ENCODE data around the gene CDK10. TPM values are rescaled to one million over a fixed set of nuclear protein-coding genes. Genes with fewer than 3 reads are reported as not detected.

The CDK10 gene
- total RNA-seq, 2 experiments from 2014 or later, result 80.5 to 94.2 TPM

- H3K36me3 Mint-ChIP-seq, result peaks cover 12% of the 10 kb centered on the region
- no peak for ATAC-seq
- no peak overlapping the region for H3K27ac Mint-ChIP-seq
- CTCF ChIA-PET, result interaction anchor here (1.2 to 4.1 kb wide), 3 partner anchors 10 to 77 kb away, joined by 3 to 23 read pairs (median 4); no protein-coding TSS in a partner anchor
- peaks cover 35% of the 10 kb centered on the region for H3K4me1 Mint-ChIP-seq
- no peaks in the 10 kb centered on the region for H3K27me3 Mint-ChIP-seq
- H3K4me3 Mint-ChIP-seq, result no peak overlapping the region
- no peak for DNase-seq
- no peaks in the 10 kb centered on the region for H3K9me3 Mint-ChIP-seq (ENCODE audit: low read depth)
Observed at GRCh38 chr16:89716493-89716892, 30.0 kb downstream of the CDK10 start.

- no peaks in the 10 kb centered on the region for H3K27me3 Mint-ChIP-seq
- H3K4me1 Mint-ChIP-seq, result peaks cover 35% of the 10 kb centered on the region
- H3K36me3 Mint-ChIP-seq, result peaks cover 12% of the 10 kb centered on the region
- no peak overlapping the region for H3K27ac Mint-ChIP-seq
- no peaks in the 10 kb centered on the region for H3K9me3 Mint-ChIP-seq (ENCODE audit: low read depth)
- no peak overlapping the region for H3K4me3 Mint-ChIP-seq
- DNase-seq, result no peak
- ATAC-seq, result no peak
- CTCF ChIA-PET, result interaction anchor here (1.2 to 4.1 kb wide), 3 partner anchors 10 to 17 kb away, joined by 4 to 23 read pairs (median 6); no protein-coding TSS in a partner anchor
Observed at GRCh38 chr16:89716916-89717687, 30.6 kb downstream of the CDK10 start.

GRCh38 chr16:89717688-89718505 is 31.4 kb downstream of the CDK10 start:
- no peak for ATAC-seq
- no peak for DNase-seq
- Mint-ChIP-seq H3K4me1 (peaks cover 35% of the 10 kb centered on the region), H3K27ac (peak overlapping the region; percentile 24), H3K27me3 (no peaks in the 10 kb centered on the region), H3K4me3 (no peak overlapping the region), H3K9me3 (ENCODE audit: low read depth) (no peaks in the 10 kb centered on the region), H3K36me3 (peaks cover 17% of the 10 kb centered on the region)
- CTCF ChIA-PET, result interaction anchor here (1.0 to 4.1 kb wide), 3 partner anchors 11 to 44 kb away, joined by 4 to 23 read pairs (median 6); no protein-coding TSS in a partner anchor

- ATAC-seq, result no peak
- no peaks in the 10 kb centered on the region for H3K27me3 Mint-ChIP-seq
- CTCF ChIA-PET, result interaction anchor here (1.3 to 2.1 kb wide), 3 partner anchors 15 to 251 kb away, joined by 3 to 11 read pairs (median 5); no protein-coding TSS in a partner anchor
- H3K4me1 Mint-ChIP-seq, result peaks cover 46% of the 10 kb centered on the region
- peak; percentile 55 for DNase-seq
- peak overlapping the region; percentile 76 for H3K27ac Mint-ChIP-seq
- H3K4me3 Mint-ChIP-seq, result peak overlapping the region; percentile 73
- H3K9me3 Mint-ChIP-seq (ENCODE audit: low read depth), result no peaks in the 10 kb centered on the region
- peaks cover 23% of the 10 kb centered on the region for H3K36me3 Mint-ChIP-seq
Observed at GRCh38 chr16:89720551-89720812, 34.0 kb downstream of the CDK10 start.

- Mint-ChIP-seq H3K36me3 (peaks cover 23% of the 10 kb centered on the region), H3K4me1 (peaks cover 46% of the 10 kb centered on the region), H3K27ac (peak within 1 kb of the TSS; percentile 99), H3K9me3 (ENCODE audit: low read depth) (no peaks in the 10 kb centered on the region), H3K4me3 (peak within 1 kb of the TSS; percentile 86), H3K27me3 (no peaks in the 10 kb centered on the region)
- CTCF ChIA-PET, result interaction anchor here (1.4 to 2.1 kb wide), 2 partner anchors 16 to 140 kb away, joined by 5 to 11 read pairs; no protein-coding TSS in a partner anchor
- DNase-seq, result peak; percentile 87
- peak; percentile 48 for ATAC-seq
Observed at GRCh38 chr16:89720813-89721545, 34.5 kb downstream of the CDK10 start, which contains the start of the genes VPS9D1 and ZNF276. Gene VPS9D1, minus strand, starts transcription at chr16:89720898. Its CDS starts 37 bp downstream, at chr16:89720861. Gene ZNF276, plus strand, starts transcription at chr16:89721537. Its CDS starts 104 bp downstream, at chr16:89721641.

GRCh38 chr16:89721546-89722391 is 35.3 kb downstream of the CDK10 start:
- Mint-ChIP-seq H3K9me3 (ENCODE audit: low read depth) (no peaks in the 10 kb centered on the region), H3K27me3 (no peaks in the 10 kb centered on the region), H3K4me3 (peak overlapping the region; percentile 86), H3K4me1 (peaks cover 47% of the 10 kb centered on the region), H3K36me3 (peaks cover 22% of the 10 kb centered on the region), H3K27ac (peak overlapping the region; percentile 99)
- ATAC-seq (peak; percentile 30), DNase-seq (peak; percentile 92)
- CTCF ChIA-PET, result interaction anchor here (1.6 to 2.9 kb wide), 4 partner anchors 14 to 72 kb away, joined by 5 to 39 read pairs (median 10); partner anchors contain the start of gene SPATA2L

GRCh38 chr16:89722392-89723278 is 36.1 kb downstream of the CDK10 start:
- Mint-ChIP-seq H3K27ac (peak overlapping the region; percentile 99), H3K27me3 (no peaks in the 10 kb centered on the region), H3K36me3 (peaks cover 28% of the 10 kb centered on the region), H3K4me3 (peak overlapping the region; percentile 86), H3K9me3 (ENCODE audit: low read depth) (no peaks in the 10 kb centered on the region), H3K4me1 (peaks cover 55% of the 10 kb centered on the region)
- CTCF ChIA-PET, result interaction anchor here (1.3 to 2.9 kb wide), 7 partner anchors 8 to 90 kb away, joined by 5 to 39 read pairs (median 7); partner anchors contain the start of gene SPATA2L
- DNase-seq, result peak; percentile 94
- peak; percentile 52 for ATAC-seq

- H3K9me3 Mint-ChIP-seq (ENCODE audit: low read depth), result no peaks in the 10 kb centered on the region
- H3K36me3 Mint-ChIP-seq, result peaks cover 33% of the 10 kb centered on the region
- peak overlapping the region; percentile 99 for H3K27ac Mint-ChIP-seq
- H3K27me3 Mint-ChIP-seq, result no peaks in the 10 kb centered on the region
- peak; percentile 52 for ATAC-seq
- peaks cover 52% of the 10 kb centered on the region for H3K4me1 Mint-ChIP-seq
- DNase-seq, result peak; percentile 98
- peak overlapping the region; percentile 86 for H3K4me3 Mint-ChIP-seq
- CTCF ChIA-PET, result interaction anchor here (0.6 to 2.9 kb wide), 15 partner anchors 9 to 187 kb away, joined by 3 to 39 read pairs (median 7); partner anchors contain the start of genes FANCA, SPATA2L and TCF25
Observed at GRCh38 chr16:89723279-89724250, 37.1 kb downstream of the CDK10 start.

GRCh38 chr16:89727406-89728120 is 41.1 kb downstream of the CDK10 start:
- peak overlapping the region; percentile 4 for H3K4me3 Mint-ChIP-seq
- no peaks in the 10 kb centered on the region for H3K27me3 Mint-ChIP-seq
- peak; percentile 40 for DNase-seq
- H3K27ac Mint-ChIP-seq, result peak overlapping the region; percentile 42
- no peaks in the 10 kb centered on the region for H3K9me3 Mint-ChIP-seq (ENCODE audit: low read depth)
- no peak for ATAC-seq
- CTCF ChIA-PET, result interaction anchor here (0.9 kb wide), 1 partner anchor 22 kb away, joined by 3 read pairs; no protein-coding TSS in a partner anchor
- peaks cover 42% of the 10 kb centered on the region for H3K4me1 Mint-ChIP-seq
- H3K36me3 Mint-ChIP-seq, result peaks cover 57% of the 10 kb centered on the region

GRCh38 chr16:89729293-89729692 is 42.8 kb downstream of the CDK10 start:
- Mint-ChIP-seq H3K9me3 (ENCODE audit: low read depth) (no peaks in the 10 kb centered on the region), H3K27ac (no peak overlapping the region), H3K4me3 (no peak overlapping the region), H3K4me1 (peaks cover 27% of the 10 kb centered on the region), H3K36me3 (peaks cover 60% of the 10 kb centered on the region), H3K27me3 (no peaks in the 10 kb centered on the region)
- CTCF ChIA-PET, result no interaction called here
- DNase-seq, result no peak
- ATAC-seq, result no peak
